D721Med (cell line): ENCODE measurements around the gene RAB11A.

Experiments
- DNase-seq: peaks from one replicate; pipeline ENCODE4 v3.0.0; 2011; ENCODE audit warnings: low spot score; ENCODE audit not compliant: insufficient read length
- FAIRE-seq: peaks from 2 replicates; lab custom pipeline; 2011; peaks lifted over from hg19 to GRCh38; lab: Jason Lieb, UNC
- CTCF ChIP-seq: IDR thresholded peaks from 2 replicates; pipeline ENCODE4 v1.5.1; 2012; ENCODE audit warnings: mild to moderate bottlenecking, control low read depth; ENCODE audit not compliant: insufficient read depth; ENCODE audit errors: missing control alignments

Gene RAB11A

GRCh38 chr15:65845826-65846519 lies 23.3 kb upstream of the RAB11A start:
- DNase-seq (no peak), FAIRE-seq (no peak)
- no peak for TF ChIP-seq CTCF

- DNase-seq (no peak), FAIRE-seq (no peak)
- TF ChIP-seq CTCF = no peak
Observed at GRCh38 chr15:65847989-65848388, 21.3 kb upstream of the RAB11A start.

GRCh38 chr15:65851981-65852380 lies 17.3 kb upstream of the RAB11A start:
- TF ChIP-seq CTCF = no peak
- DNase-seq = no peak
- no peak for FAIRE-seq

- DNase-seq = no peak
- TF ChIP-seq CTCF = peak; percentile 73
- FAIRE-seq = no peak
Observed at GRCh38 chr15:65856821-65857455, 12.4 kb upstream of the RAB11A start.

GRCh38 chr15:65857718-65858402 lies 11.4 kb upstream of the RAB11A start:
- TF ChIP-seq CTCF = no peak
- DNase-seq = no peak
- FAIRE-seq = no peak

- peak; percentile 54 for TF ChIP-seq CTCF
- DNase-seq = no peak
- FAIRE-seq = no peak
Observed at GRCh38 chr15:65862682-65863081, 6.6 kb upstream of the RAB11A start.
